Frontal cortex (tissue), 4 donors: Measurements from ENCODE around the gene HBA1. TPM values are rescaled to one million over a fixed set of nuclear protein-coding genes. Genes with fewer than 3 reads are reported as not detected.
"Not testable (repeated sequence)": the region's sequence is repeated elsewhere in the genome, so short reads cannot be mapped to it uniquely, and the experiment has no call there.

Experiments
- DNase-seq, 2 donors: peaks; one replicate each; pipeline ENCODE4 v3.0.0; 2012; ENCODE audit warnings: low spot score in 2 of 2
- FAIRE-seq: peaks from 2 replicates; lab custom pipeline; 2012; peaks lifted over from hg19 to GRCh38; lab: Jason Lieb, UNC
- total RNA-seq: library from RNA; depleted of rRNA; stranded (reverse); fragments of >200 nt; gene quantifications from one replicate; pipeline ENCODE4 v1.2.3, GENCODE V29; 2014
- donor health status: control.
- donor health status: control.
- donor health status: control.

The HBA1 gene
- total RNA-seq, 1 donor from 2014 or later, result 371 TPM

DNA sequence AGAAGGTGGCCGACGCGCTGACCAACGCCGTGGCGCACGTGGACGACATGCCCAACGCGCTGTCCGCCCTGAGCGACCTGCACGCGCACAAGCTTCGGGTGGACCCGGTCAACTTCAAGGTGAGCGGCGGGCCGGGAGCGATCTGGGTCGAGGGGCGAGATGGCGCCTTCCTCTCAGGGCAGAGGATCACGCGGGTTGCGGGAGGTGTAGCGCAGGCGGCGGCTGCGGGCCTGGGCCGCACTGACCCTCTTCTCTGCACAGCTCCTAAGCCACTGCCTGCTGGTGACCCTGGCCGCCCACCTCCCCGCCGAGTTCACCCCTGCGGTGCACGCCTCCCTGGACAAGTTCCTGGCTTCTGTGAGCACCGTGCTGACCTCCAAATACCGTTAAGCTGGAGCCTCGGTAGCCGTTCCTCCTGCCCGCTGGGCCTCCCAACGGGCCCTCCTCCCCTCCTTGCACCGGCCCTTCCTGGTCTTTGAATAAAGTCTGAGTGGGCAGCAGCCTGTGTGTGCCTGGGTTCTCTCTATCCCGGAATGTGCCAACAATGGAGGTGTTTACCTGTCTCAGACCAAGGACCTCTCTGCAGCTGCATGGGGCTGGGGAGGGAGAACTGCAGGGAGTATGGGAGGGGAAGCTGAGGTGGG lies 3.1 kb upstream of the HBA1 start:
- FAIRE-seq, DNase-seq: not testable (repeated sequence)

DNA sequence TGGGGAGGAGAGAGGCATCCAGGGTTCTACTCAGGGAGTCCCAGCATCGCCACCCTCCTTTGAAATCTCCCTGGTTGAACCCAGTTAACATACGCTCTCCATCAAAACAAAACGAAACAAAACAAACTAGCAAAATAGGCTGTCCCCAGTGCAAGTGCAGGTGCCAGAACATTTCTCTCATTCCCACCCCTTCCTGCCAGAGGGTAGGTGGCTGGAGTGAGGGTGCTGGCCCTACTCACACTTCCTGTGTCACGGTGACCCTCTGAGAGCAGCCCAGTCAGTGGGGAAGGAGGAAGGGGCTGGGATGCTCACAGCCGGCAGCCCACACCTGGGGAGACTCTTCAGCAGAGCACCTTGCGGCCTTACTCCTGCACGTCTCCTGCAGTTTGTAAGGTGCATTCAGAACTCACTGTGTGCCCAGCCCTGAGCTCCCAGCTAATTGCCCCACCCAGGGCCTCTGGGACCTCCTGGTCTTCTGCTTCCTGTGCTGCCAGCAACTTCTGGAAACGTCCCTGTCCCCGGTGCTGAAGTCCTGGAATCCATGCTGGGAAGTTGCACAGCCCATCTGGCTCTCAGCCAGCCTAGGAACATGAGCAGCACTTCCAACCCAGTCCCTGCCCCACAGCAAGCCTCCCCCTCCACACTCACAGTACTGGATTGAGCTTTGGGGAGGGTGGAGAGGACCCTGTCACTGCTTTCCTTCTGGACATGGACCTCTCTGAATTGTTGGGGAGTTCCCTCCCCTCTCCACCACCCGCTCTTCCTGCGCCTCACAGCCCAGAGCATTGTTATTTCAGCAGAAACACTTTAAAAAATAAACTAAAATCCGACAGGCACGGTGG lies 2.3 kb upstream of the HBA1 start:
- DNase-seq, FAIRE-seq: not testable (repeated sequence)

DNA sequence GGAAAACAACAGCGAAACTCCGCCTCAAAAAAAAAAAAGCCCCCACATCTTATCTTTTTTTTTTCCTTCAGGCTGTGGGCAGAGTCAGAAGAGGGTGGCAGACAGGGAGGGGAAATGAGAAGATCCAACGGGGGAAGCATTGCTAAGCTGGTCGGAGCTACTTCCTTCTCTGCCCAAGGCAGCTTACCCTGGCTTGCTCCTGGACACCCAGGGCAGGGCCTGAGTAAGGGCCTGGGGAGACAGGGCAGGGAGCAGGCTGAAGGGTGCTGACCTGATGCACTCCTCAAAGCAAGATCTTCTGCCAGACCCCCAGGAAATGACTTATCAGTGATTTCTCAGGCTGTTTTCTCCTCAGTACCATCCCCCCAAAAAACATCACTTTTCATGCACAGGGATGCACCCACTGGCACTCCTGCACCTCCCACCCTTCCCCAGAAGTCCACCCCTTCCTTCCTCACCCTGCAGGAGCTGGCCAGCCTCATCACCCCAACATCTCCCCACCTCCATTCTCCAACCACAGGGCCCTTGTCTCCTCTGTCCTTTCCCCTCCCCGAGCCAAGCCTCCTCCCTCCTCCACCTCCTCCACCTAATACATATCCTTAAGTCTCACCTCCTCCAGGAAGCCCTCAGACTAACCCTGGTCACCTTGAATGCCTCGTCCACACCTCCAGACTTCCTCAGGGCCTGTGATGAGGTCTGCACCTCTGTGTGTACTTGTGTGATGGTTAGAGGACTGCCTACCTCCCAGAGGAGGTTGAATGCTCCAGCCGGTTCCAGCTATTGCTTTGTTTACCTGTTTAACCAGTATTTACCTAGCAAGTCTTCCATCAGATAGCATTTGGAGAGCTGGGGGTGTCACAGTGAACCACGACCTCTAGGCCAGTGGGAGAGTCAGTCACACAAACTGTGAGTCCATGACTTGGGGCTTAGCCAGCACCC lies 1.2 kb upstream of the HBA1 start:
- no peak for DNase-seq
- FAIRE-seq, result no peak

DNA sequence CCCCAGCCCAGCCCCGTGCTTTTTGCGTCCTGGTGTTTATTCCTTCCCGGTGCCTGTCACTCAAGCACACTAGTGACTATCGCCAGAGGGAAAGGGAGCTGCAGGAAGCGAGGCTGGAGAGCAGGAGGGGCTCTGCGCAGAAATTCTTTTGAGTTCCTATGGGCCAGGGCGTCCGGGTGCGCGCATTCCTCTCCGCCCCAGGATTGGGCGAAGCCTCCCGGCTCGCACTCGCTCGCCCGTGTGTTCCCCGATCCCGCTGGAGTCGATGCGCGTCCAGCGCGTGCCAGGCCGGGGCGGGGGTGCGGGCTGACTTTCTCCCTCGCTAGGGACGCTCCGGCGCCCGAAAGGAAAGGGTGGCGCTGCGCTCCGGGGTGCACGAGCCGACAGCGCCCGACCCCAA lies 474 bp upstream of the HBA1 start:
- FAIRE-seq, DNase-seq: not testable (repeated sequence)

DNA sequence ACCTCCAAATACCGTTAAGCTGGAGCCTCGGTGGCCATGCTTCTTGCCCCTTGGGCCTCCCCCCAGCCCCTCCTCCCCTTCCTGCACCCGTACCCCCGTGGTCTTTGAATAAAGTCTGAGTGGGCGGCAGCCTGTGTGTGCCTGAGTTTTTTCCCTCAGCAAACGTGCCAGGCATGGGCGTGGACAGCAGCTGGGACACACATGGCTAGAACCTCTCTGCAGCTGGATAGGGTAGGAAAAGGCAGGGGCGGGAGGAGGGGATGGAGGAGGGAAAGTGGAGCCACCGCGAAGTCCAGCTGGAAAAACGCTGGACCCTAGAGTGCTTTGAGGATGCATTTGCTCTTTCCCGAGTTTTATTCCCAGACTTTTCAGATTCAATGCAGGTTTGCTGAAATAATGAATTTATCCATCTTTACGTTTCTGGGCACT lies 928 bp downstream of the HBA1 start:
- FAIRE-seq, result no peak
- DNase-seq, result no peak

DNA sequence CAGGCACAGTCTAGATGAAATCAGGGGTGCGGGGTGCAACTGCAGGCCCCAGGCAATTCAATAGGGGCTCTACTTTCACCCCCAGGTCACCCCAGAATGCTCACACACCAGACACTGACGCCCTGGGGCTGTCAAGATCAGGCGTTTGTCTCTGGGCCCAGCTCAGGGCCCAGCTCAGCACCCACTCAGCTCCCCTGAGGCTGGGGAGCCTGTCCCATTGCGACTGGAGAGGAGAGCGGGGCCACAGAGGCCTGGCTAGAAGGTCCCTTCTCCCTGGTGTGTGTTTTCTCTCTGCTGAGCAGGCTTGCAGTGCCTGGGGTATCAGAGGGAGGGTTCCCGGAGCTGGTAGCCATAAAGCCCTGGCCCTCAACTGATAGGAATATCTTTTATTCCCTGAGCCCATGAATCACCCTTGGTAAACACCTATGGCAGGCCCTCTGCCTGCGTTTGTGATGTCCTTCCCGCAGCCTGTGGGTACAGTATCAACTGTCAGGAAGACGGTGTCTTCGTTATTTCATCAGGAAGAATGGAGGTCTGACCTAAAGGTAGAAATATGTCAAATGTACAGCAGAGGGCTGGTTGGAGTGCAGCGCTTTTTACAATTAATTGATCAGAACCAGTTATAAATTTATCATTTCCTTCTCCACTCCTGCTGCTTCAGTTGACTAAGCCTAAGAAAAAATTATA lies 1.6 kb downstream of the HBA1 start:
- DNase-seq (no peak), FAIRE-seq (no peak)

DNA sequence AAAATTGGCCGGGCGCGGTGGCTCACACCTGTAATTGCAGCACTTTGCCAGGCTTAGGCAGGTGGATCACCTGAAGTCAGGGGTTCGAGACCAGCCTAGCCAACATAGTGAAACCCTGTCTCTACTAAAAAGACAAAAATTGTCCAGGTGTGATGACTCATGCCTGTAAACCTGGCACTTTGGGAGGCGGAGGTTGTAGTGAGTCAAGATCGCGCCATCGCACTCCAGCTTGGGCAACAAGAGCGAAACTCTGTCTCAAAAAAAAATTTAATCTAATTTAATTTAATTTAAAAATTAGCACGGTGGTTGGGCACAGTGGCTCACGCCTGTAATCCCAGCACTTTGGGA lies 2.2 kb downstream of the HBA1 start:
- no peak for FAIRE-seq
- no peak for DNase-seq

DNA sequence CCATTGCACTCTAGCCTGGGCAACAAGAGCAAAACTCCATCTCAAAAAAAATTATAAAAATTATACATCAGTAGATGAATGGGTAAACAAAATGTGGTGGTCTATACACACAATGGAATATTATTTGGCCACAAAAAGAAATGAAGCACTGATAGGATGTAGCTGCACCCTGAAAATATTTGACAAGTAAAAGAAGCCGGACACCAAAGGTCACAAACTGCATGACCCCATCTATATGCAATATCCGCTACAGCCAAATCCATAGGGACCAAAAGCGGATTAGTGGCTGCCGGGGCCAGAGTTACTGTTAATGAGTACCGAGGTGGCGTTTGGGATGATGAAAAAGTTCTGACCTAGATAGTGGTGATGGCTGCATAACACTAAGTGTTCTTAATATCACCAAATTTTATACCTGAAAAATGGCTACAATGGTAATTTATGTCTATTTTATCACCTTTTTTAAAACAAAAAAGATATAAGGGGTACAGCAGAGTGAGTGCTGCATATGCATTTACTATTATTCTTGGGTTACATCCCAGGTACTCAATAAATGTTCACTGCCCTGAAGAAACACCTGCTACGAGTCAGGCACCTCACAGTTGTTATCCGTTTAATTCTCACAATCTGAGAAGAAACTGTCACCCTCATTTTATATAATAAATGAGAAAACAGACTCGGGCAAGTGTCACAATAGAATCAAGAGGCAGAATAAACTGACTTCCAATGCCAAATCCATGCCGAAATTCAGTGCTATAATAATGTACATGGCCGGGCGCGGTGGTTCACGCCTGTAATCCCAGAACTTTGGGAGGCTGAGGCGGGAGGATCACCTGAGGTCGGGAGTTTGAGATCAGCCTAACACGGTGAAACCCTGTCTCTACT lies 3.0 kb downstream of the HBA1 start:
- FAIRE-seq, result no peak
- peak in 1 of 2 donors; percentile 31 for DNase-seq

DNA sequence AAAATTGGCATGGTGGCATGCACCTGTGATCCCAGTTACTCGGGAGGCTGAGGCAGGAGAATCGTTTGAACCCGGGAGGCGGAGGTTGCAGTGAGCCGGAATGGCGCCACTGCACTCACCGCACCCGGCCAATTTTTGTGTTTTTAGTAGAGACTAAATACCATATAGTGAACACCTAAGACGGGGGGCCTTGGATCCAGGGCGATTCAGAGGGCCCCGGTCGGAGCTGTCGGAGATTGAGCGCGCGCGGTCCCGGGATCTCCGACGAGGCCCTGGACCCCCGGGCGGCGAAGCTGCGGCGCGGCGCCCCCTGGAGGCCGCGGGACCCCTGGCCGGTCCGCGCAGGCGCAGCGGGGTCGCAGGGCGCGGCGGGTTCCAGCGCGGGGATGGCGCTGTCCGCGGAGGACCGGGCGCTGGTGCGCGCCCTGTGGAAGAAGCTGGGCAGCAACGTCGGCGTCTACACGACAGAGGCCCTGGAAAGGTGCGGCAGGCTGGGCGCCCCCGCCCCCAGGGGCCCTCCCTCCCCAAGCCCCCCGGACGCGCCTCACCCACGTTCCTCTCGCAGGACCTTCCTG lies 3.7 kb downstream of the HBA1 start, which contains the start of gene HBQ1:
HBQ1 (plus strand) TSS at position 359 of the 575 bp plus-strand sequence; CDS start at position 387, 28 bp downstream.
- DNase-seq, result peak in 1 of 2 donors; percentile 58
- no peak for FAIRE-seq

DNA sequence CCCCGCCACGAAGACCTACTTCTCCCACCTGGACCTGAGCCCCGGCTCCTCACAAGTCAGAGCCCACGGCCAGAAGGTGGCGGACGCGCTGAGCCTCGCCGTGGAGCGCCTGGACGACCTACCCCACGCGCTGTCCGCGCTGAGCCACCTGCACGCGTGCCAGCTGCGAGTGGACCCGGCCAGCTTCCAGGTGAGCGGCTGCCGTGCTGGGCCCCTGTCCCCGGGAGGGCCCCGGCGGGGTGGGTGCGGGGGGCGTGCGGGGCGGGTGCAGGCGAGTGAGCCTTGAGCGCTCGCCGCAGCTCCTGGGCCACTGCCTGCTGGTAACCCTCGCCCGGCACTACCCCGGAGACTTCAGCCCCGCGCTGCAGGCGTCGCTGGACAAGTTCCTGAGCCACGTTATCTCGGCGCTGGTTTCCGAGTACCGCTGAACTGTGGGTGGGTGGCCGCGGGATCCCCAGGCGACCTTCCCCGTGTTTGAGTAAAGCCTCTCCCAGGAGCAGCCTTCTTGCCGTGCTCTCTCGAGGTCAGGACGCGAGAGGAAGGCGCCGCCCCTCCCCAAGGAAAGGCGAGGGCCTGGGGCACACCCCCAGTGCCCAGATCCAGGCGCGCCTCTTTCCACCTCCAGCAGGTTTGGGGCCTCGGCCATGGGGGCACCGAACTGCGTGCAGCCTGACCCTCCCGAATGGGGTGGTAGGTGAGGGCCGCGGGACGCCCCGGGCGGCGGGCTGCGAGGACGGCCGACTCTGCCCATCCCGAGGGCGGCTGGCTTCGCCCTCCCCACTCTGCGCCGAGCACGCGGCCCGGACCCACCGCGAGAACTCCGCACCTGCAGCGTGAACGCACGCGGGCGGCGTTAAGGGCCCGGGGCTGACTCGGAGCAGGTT lies 4.4 kb downstream of the HBA1 start:
- FAIRE-seq (no peak), DNase-seq (peak; percentile 85 to 89)

DNA sequence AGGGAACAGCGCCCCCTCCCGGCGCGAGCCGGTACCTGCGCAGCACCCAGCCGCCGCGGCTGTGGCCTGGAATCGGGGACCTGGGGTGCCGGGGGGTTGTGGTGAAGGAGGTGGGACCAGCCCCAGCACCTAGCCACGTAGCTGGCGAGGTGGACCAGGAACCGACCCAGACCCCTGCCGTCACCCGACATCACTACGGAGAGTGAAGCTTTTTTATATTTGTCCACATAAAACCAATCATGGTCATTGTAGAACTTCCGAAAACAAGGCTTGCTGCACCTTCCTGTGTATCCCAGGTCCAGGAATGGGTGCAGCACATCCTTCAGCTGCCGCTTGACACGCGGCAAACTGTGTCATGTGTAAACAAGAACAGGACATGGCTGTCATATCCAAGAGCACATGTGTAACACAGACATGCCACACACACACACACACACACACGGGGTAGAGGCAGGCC lies 5.1 kb downstream of the HBA1 start:
- DNase-seq (no peak), FAIRE-seq (no peak)

DNA sequence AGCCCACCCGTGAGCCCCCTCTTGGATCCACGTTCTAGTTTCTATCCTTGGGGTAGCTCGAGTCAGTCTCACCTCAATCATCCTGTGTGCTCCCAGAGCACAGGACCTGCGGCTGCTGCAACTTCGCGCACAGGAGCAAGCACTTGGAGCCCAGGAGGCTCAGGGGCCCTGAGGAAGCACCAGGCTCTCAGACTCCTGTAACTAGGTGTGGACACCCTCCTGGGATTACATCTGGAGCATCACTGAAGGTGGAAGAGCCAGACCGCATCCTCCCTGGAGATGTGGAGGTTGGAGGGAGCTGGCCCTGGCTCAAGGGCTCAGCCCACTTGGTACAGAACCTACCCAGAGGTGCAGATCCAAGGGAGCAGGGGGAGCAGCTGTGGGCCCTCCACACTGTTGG lies 6.5 kb downstream of the HBA1 start:
- FAIRE-seq, result no peak
- no peak for DNase-seq

DNA sequence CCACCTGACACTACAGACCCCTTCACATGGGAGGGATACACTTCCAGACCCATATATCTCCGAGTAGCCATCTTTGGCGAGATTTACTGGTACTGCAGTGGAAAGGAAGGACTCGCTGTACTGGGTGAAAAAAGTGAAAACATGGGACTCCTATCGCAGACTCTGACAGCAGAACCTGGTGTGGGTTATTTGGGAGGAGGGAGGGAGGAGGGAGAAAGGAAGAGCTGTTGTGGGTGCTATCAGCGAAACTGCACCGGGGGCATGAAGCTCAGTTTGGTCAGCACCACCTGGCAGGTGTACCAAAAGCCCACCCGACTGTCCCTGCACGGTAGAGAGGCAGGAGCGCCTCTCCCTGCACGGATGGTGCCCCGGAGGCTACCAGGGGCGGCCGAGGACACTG lies 8.7 kb downstream of the HBA1 start:
- DNase-seq, result peak in 1 of 2 donors; percentile 9
- FAIRE-seq, result no peak

DNA sequence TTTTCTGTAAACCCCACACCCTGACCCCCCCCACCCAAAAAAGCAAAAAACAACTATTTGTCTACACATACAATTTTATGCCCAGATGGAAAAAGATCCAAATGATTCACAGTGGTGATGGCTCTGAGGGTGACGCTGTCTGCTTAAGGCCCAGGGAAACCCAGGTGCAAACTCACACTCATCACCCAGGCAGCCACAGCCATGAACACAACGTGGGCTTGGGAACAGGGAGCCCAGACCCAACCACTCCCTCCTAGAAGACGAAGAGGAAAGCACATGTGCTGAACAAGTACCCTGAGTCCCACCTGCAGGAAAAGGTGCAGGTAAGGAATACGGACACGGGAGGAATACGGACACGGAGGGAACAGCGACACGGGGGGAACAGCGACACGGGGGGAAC lies 9.2 kb downstream of the HBA1 start:
- FAIRE-seq (no peak), DNase-seq (peak in 1 of 2 donors; percentile 3)

DNA sequence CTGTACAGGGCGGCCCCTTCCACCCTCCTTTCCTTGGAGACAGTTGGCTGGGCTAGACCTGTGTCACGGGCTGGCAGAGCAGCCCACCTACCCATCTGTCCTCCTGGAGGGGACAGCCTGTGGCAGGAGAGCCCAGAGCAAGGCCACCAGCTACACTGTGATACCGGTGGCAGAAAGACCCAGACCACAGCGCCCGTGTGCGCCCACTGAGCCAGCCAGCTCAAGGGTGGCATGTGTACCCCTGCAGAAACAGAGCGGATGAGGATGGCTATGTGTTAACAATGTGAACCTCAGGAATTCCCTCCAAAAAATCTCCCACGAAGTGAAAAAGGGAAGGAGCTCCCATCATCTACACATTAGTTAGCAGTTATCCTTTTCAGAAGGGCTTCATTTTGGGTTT lies 10.8 kb downstream of the HBA1 start:
- peak in 1 of 2 donors; percentile 5 for DNase-seq
- FAIRE-seq, result no peak

DNA sequence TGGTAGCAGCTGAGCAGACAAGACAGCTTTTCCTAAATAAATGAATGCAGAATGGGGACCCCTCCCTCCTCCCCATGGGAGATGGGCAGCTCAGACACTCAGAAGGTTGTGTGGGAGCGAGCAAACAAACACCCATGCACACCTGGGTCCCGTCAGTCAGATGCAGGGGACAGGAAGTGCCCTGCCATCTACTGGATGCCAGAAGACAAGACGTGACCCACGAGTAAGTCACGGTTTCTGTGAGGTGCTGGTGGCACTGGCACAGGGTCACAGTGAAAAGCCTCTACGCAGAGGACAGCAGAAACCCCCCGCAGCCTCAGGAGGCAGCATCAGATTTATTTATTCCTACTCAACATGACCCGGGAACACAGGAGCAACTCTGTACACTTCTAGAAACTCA lies 12.2 kb downstream of the HBA1 start:
- FAIRE-seq (no peak), DNase-seq (no peak)

DNA sequence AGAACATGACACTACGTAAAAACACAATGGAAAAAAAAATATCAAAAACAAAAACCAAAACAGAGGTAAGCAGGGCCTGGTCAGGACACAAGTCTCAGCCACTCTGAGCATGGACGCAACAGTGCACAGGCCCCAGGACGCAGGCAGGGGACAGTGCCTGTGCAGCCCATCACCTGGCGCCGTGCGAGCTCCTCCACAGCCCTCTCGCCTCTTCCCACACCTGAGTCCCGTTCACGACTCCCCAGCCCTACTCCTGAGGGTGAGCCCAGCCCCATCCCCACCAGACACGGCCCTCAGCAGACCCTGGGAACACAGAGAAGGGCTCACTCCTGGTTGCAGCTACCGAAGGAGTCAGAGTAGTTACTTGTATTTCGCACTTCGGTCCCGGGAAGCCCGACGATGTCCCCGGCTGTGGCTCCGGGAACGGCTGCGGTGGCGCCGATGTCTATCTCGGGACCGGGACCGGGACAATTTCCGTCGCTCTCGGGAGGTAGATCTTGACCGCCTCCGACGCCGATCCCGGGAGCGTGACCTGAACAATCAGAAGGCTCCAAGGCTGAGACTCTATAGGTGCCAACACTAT lies 13.2 kb downstream of the HBA1 start:
- FAIRE-seq (no peak), DNase-seq (no peak)
